ENCODE measurements around the gene OTUB1. TPM values are rescaled to one million over a fixed set of nuclear protein-coding genes. Genes with fewer than 3 reads are reported as not detected.

The OTUB1 gene
- total RNA-seq, 1 donor from 2014 or later, result 52.2 TPM

DNA sequence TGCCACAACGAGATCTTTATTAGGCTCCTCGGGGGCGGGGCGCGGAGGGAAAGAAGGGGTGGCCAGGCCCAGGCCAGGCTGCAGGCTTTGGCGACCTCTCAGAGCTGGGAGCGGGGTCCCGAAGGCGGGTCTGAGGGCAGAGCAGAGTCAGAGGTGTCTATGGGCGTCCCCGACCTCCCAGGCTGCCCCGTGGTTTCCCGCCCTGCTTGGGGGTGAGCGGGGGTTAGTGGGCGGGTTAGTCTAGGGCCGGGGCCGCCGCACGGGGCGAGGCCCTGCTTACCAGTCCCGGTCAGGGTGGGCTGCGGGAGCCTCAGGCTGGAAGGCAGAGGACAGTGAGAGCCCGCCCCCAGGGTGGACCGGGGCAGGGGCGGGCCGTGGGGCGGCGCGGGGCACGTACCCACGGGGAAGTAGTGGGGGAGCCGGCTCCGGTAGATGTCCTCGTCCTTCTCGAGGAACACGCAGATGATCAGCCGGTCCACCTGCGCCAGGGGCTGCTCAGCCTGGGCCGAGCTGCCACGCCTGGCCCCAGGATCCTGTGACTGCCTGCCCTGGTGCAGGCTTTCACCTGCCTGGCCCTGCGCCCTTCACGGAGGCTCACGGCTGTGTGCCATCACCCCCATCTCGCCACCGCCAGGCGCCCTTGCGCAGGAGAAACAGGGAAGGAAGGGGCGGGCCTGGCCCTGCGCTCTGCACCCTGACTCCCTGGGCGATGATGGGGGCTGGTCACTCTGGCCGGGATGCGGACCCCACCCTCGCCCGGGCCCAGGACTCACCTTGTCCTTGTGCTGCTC, 12.5 kb downstream of the OTUB1 start:
- Mint-ChIP-seq H3K9me3 (ENCODE audit: low read depth) (no peaks in the 10 kb centered on the region), H3K27ac (ENCODE audit: unreplicated experiment) (no peak overlapping the region), H3K4me3 (ENCODE audit: unreplicated experiment) (no peak overlapping the region), H3K27me3 (ENCODE audit: low read depth) (no peaks in the 10 kb centered on the region), H3K36me3 (ENCODE audit: low read depth) (peaks cover 11% of the 10 kb centered on the region), H3K4me1 (ENCODE audit: low read depth) (peaks cover 8% of the 10 kb centered on the region)
- DNase-seq (ENCODE audit: low spot score), result no peak
- TF ChIP-seq CTCF (IDR thresholded peaks at IDR 0.05), result no peak

GRCh38 chr11:63999349-64000025, 13.2 kb downstream of the OTUB1 start:
- no peak overlapping the region for H3K27ac Mint-ChIP-seq (ENCODE audit: unreplicated experiment)
- no peaks in the 10 kb centered on the region for H3K27me3 Mint-ChIP-seq (ENCODE audit: low read depth)
- peaks cover 9% of the 10 kb centered on the region for H3K36me3 Mint-ChIP-seq (ENCODE audit: low read depth)
- no peak for DNase-seq (ENCODE audit: low spot score)
- H3K4me3 Mint-ChIP-seq (ENCODE audit: unreplicated experiment), result no peak overlapping the region
- no peaks in the 10 kb centered on the region for H3K9me3 Mint-ChIP-seq (ENCODE audit: low read depth)
- H3K4me1 Mint-ChIP-seq (ENCODE audit: low read depth), result peaks cover 8% of the 10 kb centered on the region
- no peak for TF ChIP-seq CTCF (IDR thresholded peaks at IDR 0.05)

DNA sequence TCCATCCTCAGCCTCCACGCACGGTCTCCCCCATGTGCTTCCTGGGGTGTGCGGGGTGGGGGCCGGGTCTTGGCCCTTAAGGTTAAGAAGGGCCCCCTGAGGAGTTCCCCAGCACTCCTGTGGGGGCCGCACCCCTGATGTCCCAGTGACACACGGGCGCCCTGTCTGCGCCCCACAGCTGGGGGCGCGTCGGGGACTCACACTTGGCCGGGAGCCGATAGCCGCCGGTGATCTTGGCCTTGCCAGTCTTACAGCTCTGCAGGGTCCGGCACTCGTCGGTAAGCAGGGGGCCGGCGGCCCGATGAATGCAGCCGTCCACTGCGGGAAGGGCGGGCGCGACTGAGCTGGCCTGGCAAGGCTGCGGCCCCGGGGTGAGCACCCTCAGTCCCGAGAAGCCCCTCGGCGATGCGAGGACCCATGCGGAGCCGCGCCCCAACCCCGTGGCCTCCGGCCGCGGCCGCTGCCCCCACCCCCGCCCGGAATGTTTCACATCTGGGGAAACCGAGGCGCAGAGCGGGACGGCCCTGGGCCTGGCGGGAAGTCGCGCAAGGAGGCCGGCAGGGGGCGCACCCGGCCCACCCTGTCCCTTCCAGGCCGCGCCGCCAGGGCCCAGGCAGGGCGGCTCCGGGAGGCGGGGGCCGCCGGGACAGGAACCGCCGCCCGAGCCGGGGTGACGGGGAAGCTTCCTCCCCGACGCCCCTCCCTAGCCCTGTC, 13.9 kb downstream of the OTUB1 start:
- TF ChIP-seq CTCF (IDR thresholded peaks at IDR 0.05), result peak; percentile 88
- Mint-ChIP-seq H3K4me3 (ENCODE audit: unreplicated experiment) (peak overlapping the region; percentile 19), H3K27ac (ENCODE audit: unreplicated experiment) (no peak overlapping the region), H3K36me3 (ENCODE audit: low read depth) (peaks cover 7% of the 10 kb centered on the region), H3K4me1 (ENCODE audit: low read depth) (peaks cover 8% of the 10 kb centered on the region), H3K27me3 (ENCODE audit: low read depth) (no peaks in the 10 kb centered on the region), H3K9me3 (ENCODE audit: low read depth) (no peaks in the 10 kb centered on the region)
- DNase-seq (ENCODE audit: low spot score), result no peak

DNA sequence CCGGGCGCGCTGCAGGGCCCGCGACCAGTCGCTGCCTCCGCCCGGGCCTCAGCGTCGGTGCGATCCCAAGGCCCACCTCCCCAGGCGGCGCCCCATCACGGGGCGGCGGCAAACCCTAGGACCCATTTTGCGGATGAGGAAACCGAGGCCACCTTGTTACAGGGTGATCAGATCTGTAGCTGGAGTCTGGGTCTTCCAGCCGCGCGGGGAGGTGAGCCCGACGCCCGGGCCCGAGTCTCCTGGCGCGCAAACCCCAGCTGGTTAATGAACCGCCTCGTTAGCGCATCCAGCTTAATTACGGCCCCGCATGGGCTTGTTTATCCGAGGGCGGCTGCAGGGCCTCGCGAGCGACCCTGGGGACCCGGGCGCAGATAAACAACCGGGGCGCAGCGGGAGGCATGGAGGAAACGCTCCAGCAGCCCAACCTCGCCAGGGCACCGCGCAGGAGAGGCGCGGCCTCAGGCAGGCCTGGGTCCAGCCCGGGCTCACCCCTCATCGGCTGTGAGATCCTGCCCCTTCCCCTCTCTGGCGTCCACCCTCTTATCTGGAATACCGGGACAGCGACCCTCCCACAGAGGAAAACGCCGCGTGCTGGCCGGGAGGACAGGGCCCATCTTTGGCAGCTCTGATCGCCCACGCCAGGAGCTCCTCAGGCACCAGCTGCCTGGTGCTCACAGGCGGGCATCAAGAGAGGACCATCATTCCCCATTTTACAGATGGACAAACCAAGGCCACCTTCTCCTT, 14.7 kb downstream of the OTUB1 start:
- no peak for DNase-seq (ENCODE audit: low spot score)
- Mint-ChIP-seq H3K4me1 (ENCODE audit: low read depth) (peaks cover 8% of the 10 kb centered on the region), H3K36me3 (ENCODE audit: low read depth) (peaks cover 7% of the 10 kb centered on the region), H3K9me3 (ENCODE audit: low read depth) (no peaks in the 10 kb centered on the region), H3K4me3 (ENCODE audit: unreplicated experiment) (no peak overlapping the region), H3K27me3 (ENCODE audit: low read depth) (no peaks in the 10 kb centered on the region), H3K27ac (ENCODE audit: unreplicated experiment) (no peak overlapping the region)
- no peak for TF ChIP-seq CTCF (IDR thresholded peaks at IDR 0.05)

Measured in chondrocyte (in vitro differentiated cells).